PC-3 (cell line): ENCODE data around the gene ROGDI. TPM values are rescaled to one million over a fixed set of nuclear protein-coding genes. Genes with fewer than 3 reads are reported as not detected.

Source experiments
- ATAC-seq: fragments of 200-7000 bp; cut with Tn5 transposase; 2 replicates; pipeline ENCODE4 v1.9.1; 2020; ENCODE audit warnings: mild to moderate bottlenecking, moderate library complexity
- BruUV-seq: library from RNA; stranded (reverse); fragments of 400-500 nt; replicated peaks from 2 replicates; lab custom pipeline; 2021; lab: Mats Ljungman, UMichigan
- CTCF ChIA-PET: fragments of 300-600 bp; sonication (Branson Sonifier 250); formaldehyde crosslinking; loops from one replicate; lab custom pipeline; 2022; ENCODE audit warnings: antibody characterized with exemption; lab: Charles Lee
- POLR2A ChIA-PET: fragments of 300-600 bp; sonication (Branson Sonifier 250); formaldehyde crosslinking; loops from one replicate; lab custom pipeline; 2022; ENCODE audit warnings: antibody characterized with exemption; ENCODE audit not compliant: unreplicated experiment; lab: Charles Lee
- DNase-seq: peaks from one replicate; pipeline ENCODE4 v3.0.0-alpha.2; 2015
- H2AFZ ChIP-seq: fragments of 300-600 bp; sonication (generic); 2 replicates; pipeline ENCODE4 v1.6.0; 2016; ENCODE audit warnings: antibody characterized with exemption, low read length
- H3F3A ChIP-seq: fragments of 300-600 bp; sonication (generic); one replicate; pipeline ENCODE4 v1.6.0; 2017; ENCODE audit warnings: antibody characterized with exemption, low read length, control low read depth, mild to moderate bottlenecking; ENCODE audit not compliant: unreplicated experiment
- H3K27ac ChIP-seq: fragments of 300-600 bp; sonication (generic); 2 replicates; pipeline ENCODE4 v1.5.1; 2016; ENCODE audit warnings: mild to moderate bottlenecking, low read length
- H3K27me3 ChIP-seq: fragments of 300-600 bp; sonication (generic); 2 replicates; pipeline ENCODE4 v1.6.1; 2016; ENCODE audit warnings: low read length, mixed read lengths
- H3K36me3 ChIP-seq: fragments of 300-600 bp; sonication (generic); 2 replicates; pipeline ENCODE4 v1.6.1; 2016; ENCODE audit warnings: low read depth, mixed run types, low read length, mixed read lengths
- H3K4me1 ChIP-seq: fragments of 300-600 bp; sonication (generic); 2 replicates; pipeline ENCODE4 v1.5.1; 2016; ENCODE audit warnings: low read length; ENCODE audit not compliant: insufficient read depth
- H3K4me2 ChIP-seq: fragments of 300-600 bp; sonication (generic); 2 replicates; pipeline ENCODE4 v1.6.0; 2016; ENCODE audit warnings: low read length
- H3K4me3 ChIP-seq: fragments of 300-600 bp; sonication (generic); 2 replicates; pipeline ENCODE4 v1.5.1; 2016; ENCODE audit warnings: mild to moderate bottlenecking, low read length, mixed read lengths
- H3K79me2 ChIP-seq: fragments of 300-600 bp; sonication (generic); 2 replicates; pipeline ENCODE4 v1.6.1; 2017; ENCODE audit warnings: low read length, mixed read lengths
- H3K9ac ChIP-seq: fragments of 300-600 bp; sonication (generic); 2 replicates; pipeline ENCODE4 v1.6.0; 2016; ENCODE audit warnings: mild to moderate bottlenecking, low read length
- H3K9me2 ChIP-seq: fragments of 300-600 bp; sonication (generic); replicated peaks from 2 replicates; pipeline ENCODE4 v1.6.1; 2016; ENCODE audit warnings: mixed run types, low read length, mixed read lengths
- H3K9me3 ChIP-seq: fragments of 300-600 bp; sonication (generic); 2 replicates; pipeline ENCODE4 v1.6.1; 2016; ENCODE audit warnings: low read length, mixed read lengths
- H4K20me1 ChIP-seq: fragments of 300-600 bp; sonication (generic); 2 replicates; pipeline ENCODE4 v1.6.1; 2016; ENCODE audit warnings: low read length, mixed read lengths
- EZH2 ChIP-seq: fragments of 300-600 bp; sonication (generic); IDR thresholded peaks from one replicate; pipeline ENCODE4 v1.6.1; 2017; ENCODE audit warnings: antibody characterized with exemption, mild to moderate bottlenecking, low read length; ENCODE audit not compliant: unreplicated experiment
- EZH2phosphoT487 ChIP-seq: fragments of 300-600 bp; sonication (generic); IDR thresholded peaks from 2 replicates; pipeline ENCODE4 v1.6.1; 2018; ENCODE audit warnings: mild to moderate bottlenecking, antibody characterized with exemption, low read length, borderline replicate concordance
- intact Hi-C: fragments of 100-400 bp; cut with micrococcal nuclease; formaldehyde crosslinking; loops from 2 replicates; pipeline ENCODE4 v1.9.0; 2023
- total RNA-seq: library from RNA; depleted of rRNA; stranded (reverse); fragments of >200 nt; gene quantifications from 2 replicates; pipeline ENCODE4 v1.2.3, GENCODE V29; 2014
- TF ChIP-seq, protein P1 (sequence below): fragments of 300-600 bp; sonication (generic); conservative IDR thresholded peaks from 2 replicates; pipeline ENCODE4 v1.5.1; 2017; ENCODE audit warnings: antibody characterized with exemption, low read depth, mild to moderate bottlenecking, low read length

Gene ROGDI
- total RNA-seq, 1 experiment from 2014 or later, result 23.3 TPM

DNA sequence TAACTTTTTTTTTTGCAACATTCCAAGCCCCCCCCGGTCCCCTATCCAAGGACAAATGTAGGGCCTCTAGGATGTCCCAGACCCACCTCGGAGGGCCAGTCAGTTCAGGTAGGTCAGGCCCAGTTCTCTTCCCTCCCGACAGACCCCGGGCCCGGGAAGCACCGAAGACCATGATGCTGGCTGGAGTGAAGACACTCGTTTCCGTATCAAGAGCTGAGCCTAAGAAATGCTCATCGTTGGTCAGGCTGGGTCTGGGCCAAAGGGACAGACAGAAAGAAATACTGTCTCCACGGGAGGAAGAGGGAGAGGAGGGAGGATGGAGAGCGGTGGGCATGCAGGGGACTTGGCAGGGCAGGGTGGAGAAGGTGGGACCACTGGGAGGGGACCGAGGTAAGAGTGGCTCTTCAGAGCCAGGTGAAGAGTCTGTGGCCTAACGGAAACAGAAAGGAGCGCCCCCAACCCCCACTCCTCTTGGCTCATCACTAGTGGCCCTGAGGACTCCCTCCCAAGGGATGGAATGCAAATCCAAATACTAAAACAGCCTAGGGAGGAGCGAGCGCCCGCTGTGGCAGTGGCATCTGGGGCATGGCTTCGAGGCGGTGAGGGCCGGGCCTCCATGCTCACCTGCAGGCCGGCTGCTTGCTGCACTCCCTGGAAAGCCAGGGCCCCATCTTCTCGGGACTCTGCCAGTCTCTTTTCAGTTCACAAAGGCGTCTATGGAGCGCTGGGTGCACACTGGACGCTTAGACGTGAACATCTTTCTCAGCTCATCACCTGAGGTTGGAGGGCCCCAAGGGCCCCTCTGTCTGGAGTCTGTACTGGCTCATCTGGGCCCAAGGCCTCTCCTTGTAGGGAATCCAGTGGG is 1.7 kb upstream of the ROGDI start:
- H4K20me1 ChIP-seq, result no peaks in the 10 kb centered on the region
- H3K9ac ChIP-seq, result no peak overlapping the region
- no peak overlapping the region for H2AFZ ChIP-seq
- POLR2A ChIA-PET, result no interaction called here
- CTCF ChIA-PET, result no interaction called here
- no peaks in the 10 kb centered on the region for H3K9me3 ChIP-seq
- H3K27me3 ChIP-seq, result no peaks in the 10 kb centered on the region
- no peak for TF ChIP-seq EZH2
- TF ChIP-seq, protein P1, sequence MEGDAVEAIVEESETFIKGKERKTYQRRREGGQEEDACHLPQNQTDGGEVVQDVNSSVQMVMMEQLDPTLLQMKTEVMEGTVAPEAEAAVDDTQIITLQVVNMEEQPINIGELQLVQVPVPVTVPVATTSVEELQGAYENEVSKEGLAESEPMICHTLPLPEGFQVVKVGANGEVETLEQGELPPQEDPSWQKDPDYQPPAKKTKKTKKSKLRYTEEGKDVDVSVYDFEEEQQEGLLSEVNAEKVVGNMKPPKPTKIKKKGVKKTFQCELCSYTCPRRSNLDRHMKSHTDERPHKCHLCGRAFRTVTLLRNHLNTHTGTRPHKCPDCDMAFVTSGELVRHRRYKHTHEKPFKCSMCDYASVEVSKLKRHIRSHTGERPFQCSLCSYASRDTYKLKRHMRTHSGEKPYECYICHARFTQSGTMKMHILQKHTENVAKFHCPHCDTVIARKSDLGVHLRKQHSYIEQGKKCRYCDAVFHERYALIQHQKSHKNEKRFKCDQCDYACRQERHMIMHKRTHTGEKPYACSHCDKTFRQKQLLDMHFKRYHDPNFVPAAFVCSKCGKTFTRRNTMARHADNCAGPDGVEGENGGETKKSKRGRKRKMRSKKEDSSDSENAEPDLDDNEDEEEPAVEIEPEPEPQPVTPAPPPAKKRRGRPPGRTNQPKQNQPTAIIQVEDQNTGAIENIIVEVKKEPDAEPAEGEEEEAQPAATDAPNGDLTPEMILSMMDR, result no peak
- TF ChIP-seq EZH2phosphoT487, result no peak
- no peaks in the 10 kb centered on the region for H3K9me2 ChIP-seq
- no peak overlapping the region for H3K27ac ChIP-seq
- intact Hi-C loops, result loop anchor here (5.0 to 10.0 kb wide), 2 partner anchors 72 to 151 kb away; partner anchors contain the start of genes ANKS3, DNAAF8 and SEC14L5
- no peak overlapping the region for H3K4me2 ChIP-seq
- H3K4me1 ChIP-seq, result peaks cover 14% of the 10 kb centered on the region
- no peak for ATAC-seq
- H3F3A ChIP-seq, result no peaks in the 10 kb centered on the region
- no peak for DNase-seq
- no peaks in the 10 kb centered on the region for H3K79me2 ChIP-seq
- no peak overlapping the region for H3K4me3 ChIP-seq
- BruUV-seq, result no TSS peak
- H3K36me3 ChIP-seq, result peaks cover 4% of the 10 kb centered on the region; the same call in 1 of the 2 replicates

DNA sequence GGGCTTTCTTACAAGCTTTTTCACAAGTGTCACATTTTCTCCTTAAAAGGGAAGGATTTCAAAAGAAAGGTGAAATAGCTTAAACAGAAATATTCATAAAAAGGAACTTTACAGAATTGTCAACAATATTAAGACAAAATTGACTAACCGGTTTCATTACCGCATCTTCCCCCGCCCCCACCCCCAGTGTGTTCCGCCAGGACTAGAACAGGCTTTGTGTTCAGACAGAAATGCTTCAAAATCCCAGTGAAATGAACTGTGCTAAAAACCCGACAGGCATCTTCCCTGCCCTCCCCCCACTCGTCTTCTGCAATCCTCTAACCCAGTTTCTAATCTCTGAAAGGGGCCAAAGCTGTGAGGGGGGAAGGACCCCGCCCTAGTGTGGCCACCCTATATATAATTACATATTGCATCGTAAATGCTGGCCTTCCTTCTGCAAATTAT is 990 bp upstream of the ROGDI start:
- peaks cover 4% of the 10 kb centered on the region; the same call in 1 of the 2 replicates for H3K36me3 ChIP-seq
- no TSS peak for BruUV-seq
- no peak overlapping the region for H3K27ac ChIP-seq
- H2AFZ ChIP-seq, result peak overlapping the region; percentile 94
- peak overlapping the region; percentile 36; the same call in 1 of the 2 replicates for H3K9ac ChIP-seq
- POLR2A ChIA-PET, result interaction anchor here (0.6 kb wide), 2 partner anchors 41 to 69 kb away, joined by 5 to 10 read pairs; partner anchors contain the start of genes ANKS3 and DNAAF8
- intact Hi-C loops, result loop anchor here (5.0 to 10.0 kb wide), 2 partner anchors 71 to 151 kb away; partner anchors contain the start of genes ANKS3, DNAAF8 and SEC14L5
- H3K79me2 ChIP-seq, result no peaks in the 10 kb centered on the region
- no peaks in the 10 kb centered on the region for H3K9me2 ChIP-seq
- ATAC-seq (no peak), DNase-seq (no peak)
- TF ChIP-seq EZH2phosphoT487, result no peak
- no peak for TF ChIP-seq EZH2
- TF ChIP-seq, protein P1, result no peak
- H3K4me3 ChIP-seq, result peak overlapping the region; percentile 84
- CTCF ChIA-PET, result no interaction called here
- peak overlapping the region; percentile 97 for H3K4me2 ChIP-seq
- H3K9me3 ChIP-seq, result no peaks in the 10 kb centered on the region
- H4K20me1 ChIP-seq, result no peaks in the 10 kb centered on the region
- H3F3A ChIP-seq, result no peaks in the 10 kb centered on the region
- H3K4me1 ChIP-seq, result peaks cover 14% of the 10 kb centered on the region
- no peaks in the 10 kb centered on the region for H3K27me3 ChIP-seq
